Measurements from ENCODE around the gene SYNPR.
"Not testable (repeated sequence)": the region's sequence is repeated elsewhere in the genome, so short reads cannot be mapped to it uniquely, and the experiment has no call there.

Gene SYNPR

DNA sequence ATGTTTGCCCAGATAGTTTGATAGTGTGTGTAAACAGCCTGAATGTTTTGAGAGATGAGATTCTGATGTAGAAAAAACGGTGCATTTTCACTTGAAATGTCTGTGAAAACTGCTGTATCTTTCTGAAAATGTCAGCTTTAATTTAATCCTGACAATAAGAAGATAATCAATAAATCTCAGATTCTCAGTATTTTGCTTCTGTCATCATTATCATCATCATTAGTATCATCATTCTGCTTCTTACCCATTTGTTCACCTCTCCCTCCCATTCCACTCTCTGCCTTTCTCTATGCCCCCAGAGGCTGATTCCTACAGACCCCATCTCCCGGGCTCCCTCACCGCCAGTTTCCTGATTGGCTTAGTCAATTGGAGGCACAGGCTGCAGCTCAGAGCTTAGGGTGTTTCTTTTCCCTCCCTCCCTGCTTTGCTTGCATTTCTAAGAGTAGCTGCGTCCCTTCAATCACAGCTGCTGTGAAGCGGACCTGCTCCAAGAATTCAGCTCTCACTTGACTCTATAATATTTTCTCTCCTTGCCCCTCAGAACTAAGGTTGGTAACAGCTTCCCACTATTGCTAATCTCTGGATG lies 366.2 kb downstream of the SYNPR start:
- DNase-seq = no peak

DNA sequence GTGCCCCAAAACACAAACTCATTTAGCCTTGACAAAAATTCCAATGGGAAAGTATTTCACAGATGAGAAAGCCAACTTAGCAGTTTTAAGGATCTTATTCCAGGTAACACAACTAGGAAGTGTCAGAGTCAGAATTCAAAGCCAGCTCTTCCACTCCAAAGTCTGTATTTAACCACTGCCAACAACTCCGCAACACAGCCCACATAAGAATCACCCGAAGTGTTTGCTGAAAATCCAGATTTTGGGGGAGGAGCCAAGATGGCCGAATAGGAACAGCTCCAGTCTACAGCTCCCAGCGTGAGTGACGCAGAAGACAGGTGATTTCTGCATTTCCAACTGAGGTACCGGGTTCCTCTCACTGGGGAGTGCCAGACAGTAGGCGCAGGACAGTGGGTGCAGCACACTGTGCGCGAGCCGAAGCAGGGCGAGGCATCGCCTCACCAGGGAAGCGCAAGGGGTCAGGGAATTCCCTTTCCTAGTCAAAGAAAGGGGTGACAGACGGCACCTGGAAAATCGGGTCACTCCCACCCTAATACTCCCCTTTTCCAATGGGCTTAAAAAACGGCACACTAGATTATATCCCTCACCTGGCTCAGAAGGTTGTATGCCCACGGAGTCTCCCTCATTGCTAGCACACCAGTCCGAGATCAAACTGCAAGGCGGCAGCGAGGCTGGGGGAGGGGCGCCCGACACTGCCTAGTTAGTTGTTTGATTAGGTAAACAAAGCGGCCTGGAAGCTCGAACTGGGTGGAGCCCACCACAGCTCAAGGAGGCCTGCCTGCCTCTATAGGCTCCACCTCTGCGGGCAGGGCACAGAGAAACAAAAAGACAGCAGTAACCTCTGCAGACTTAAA lies 367.0 kb downstream of the SYNPR start:
- DNase-seq = not testable (repeated sequence)

- DNase-seq = no peak
These were observed 374.1 kb downstream of the SYNPR start, which contains the start of gene SNTN for GRCh38 chr3:63652066-63652725. Gene SNTN, plus strand, starts transcription at chr3:63652675. Its CDS starts 13 bp downstream, at chr3:63652688.

- no peak for DNase-seq
These were observed 376.1 kb downstream of the SYNPR start for GRCh38 chr3:63654211-63654610.

DNA sequence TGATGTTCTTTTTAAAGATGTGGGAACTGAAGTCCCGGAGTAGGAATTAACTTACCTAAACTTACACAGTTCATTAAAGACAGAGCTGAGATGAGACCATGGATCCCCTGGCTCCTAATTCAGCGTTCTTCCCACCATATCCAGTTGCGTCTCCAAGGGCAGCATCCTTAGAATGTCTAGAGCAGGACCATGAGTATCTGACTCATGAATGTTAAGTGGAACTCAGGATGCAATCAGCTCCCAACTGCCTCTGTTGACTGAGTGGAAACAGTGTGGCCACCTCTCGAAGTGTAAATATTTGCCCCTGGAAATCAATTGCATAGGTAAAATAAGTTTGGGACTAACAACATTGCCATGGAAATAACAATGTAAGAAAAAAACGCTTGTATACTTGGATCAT lies 376.8 kb downstream of the SYNPR start:
- DNase-seq = no peak

DNA sequence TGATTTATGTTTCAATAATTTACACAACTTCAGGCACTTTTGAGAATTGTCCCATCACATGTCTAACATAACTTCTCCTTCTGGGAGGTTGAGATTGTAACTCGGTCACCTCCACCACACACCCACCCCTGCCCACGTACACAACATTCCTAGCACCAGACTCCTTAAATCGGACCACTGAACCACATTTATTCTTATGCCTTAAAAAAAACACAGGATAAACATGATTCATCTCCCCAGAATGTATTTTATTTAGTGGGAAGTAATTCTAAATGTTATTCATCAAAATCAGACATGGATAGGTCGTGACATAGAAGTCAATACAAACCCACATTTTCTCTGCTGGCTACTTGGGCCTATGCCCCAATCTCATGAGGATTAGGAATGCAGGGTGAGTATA lies 377.4 kb downstream of the SYNPR start:
- DNase-seq = no peak

DNA sequence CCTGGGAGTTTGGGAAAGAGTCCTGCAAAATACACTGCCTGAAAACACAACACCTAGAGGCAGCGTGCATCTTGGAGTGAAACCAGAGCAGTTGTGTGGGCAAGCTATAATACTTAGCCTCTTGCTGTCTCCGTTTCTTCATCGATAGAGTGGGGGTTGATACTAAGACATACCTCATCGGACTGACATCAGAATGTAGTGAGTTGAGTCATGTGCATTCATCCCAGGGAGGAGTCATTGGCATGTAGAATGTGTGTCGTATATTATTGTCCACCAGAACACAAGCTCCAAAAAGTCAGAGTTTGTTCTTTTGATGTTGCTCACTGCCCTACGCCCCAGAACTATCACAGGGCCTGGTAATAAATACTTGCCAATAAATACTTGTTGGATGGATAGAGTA lies 378.7 kb downstream of the SYNPR start:
- DNase-seq = no peak

- no peak for DNase-seq
These were observed 383.1 kb downstream of the SYNPR start for GRCh38 chr3:63661242-63661641.

GRCh38 chr3:63662011-63662410 lies 383.9 kb downstream of the SYNPR start:
- no peak for DNase-seq

GRCh38 chr3:63662500-63662899 lies 384.4 kb downstream of the SYNPR start:
- DNase-seq = no peak
